HG03039 (cell line): Measurements from ENCODE around the gene NFATC3.
A peak's percentile ranks its signal among the peaks of the same experiment; 100 is the strongest.

Experiments used
- ATAC-seq: cut with Tn5 transposase; IDR thresholded peaks from one replicate; pipeline ENCODE4 v1.9.1; 2021; ENCODE audit warnings: mild to moderate bottlenecking, moderate library complexity; ENCODE audit not compliant: unreplicated experiment

Gene NFATC3

GRCh38 chr16:68072038-68072695, 13.0 kb upstream of the NFATC3 start:
- ATAC-seq = no peak

GRCh38 chr16:68073902-68074760, 11.0 kb upstream of the NFATC3 start:
- no peak for ATAC-seq

- no peak for ATAC-seq
These were observed 10.2 kb upstream of the NFATC3 start for GRCh38 chr16:68074850-68075555.

GRCh38 chr16:68075980-68076379, 9.2 kb upstream of the NFATC3 start:
- no peak for ATAC-seq

- ATAC-seq = no peak
These were observed 8.6 kb upstream of the NFATC3 start for GRCh38 chr16:68076560-68076959.

- no peak for ATAC-seq
These were observed 7.1 kb upstream of the NFATC3 start for GRCh38 chr16:68077866-68078700.

GRCh38 chr16:68078701-68079375, 6.3 kb upstream of the NFATC3 start:
- no peak for ATAC-seq

GRCh38 chr16:68079376-68079625, 5.9 kb upstream of the NFATC3 start:
- no peak for ATAC-seq

- ATAC-seq = no peak
These were observed 5.4 kb upstream of the NFATC3 start for GRCh38 chr16:68079626-68080344.

GRCh38 chr16:68081861-68082628, 3.1 kb upstream of the NFATC3 start:
- ATAC-seq = no peak

- ATAC-seq = no peak
These were observed 2.4 kb upstream of the NFATC3 start for GRCh38 chr16:68082629-68083238.

GRCh38 chr16:68083239-68083781, 1.9 kb upstream of the NFATC3 start:
- ATAC-seq = no peak

GRCh38 chr16:68083861-68084503, 1.2 kb upstream of the NFATC3 start:
- ATAC-seq = no peak

- peak; percentile 50 for ATAC-seq
These were observed 489 bp upstream of the NFATC3 start for GRCh38 chr16:68084504-68085258.

- no peak for ATAC-seq
These were observed 1.2 kb downstream of the NFATC3 start for GRCh38 chr16:68086336-68086841.

- no peak for ATAC-seq
These were observed 1.7 kb downstream of the NFATC3 start for GRCh38 chr16:68086860-68087268.

- no peak for ATAC-seq
These were observed 2.5 kb downstream of the NFATC3 start for GRCh38 chr16:68087688-68088087.
